ENCODE data around the gene BACH2.
"Not testable (repeated sequence)": the region's sequence is repeated elsewhere in the genome, so short reads cannot be mapped to it uniquely, and the experiment has no call there.

The BACH2 gene

DNA sequence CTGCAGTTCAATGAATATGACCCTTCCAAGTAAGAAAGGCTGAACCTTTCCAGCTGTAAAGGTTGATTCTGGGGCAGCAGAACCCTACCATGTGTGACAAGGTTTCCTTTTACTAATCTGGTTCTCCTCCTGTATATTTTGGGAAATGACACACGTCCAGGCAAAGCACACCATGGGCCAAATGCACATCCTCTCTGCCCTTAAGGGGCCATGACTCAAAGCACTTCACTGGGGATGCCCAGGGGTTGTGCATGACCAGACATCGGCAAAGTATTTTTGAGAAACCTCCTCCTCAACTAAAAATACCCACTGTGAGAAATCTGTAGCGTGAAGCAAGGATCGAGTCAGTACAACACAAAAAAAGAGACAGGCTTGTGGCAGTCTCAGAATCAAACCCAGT is 174.7 kb downstream of the BACH2 start:
- no peak for DNase-seq

GRCh38 chr6:90120327-90120726 is 176.3 kb downstream of the BACH2 start:
- no peak for DNase-seq

DNA sequence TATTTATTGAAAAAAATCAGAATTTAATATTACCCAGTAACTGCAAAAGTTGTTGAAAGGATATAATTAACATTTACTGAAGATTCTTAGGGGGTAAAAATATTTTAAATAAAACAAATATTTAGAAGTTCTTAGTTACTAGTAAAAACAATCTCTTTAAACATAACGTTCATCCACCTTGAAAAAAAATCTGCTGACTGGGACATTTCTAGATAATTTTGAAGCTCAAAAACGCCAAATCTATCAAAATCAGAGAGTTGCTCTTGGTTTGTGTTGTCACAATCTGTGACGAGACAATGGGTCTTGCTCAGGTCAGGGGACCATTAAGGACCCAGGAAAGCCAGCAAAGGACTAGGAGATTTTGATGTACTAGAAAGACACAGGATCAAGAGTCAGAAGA is 177.0 kb downstream of the BACH2 start:
- DNase-seq = no peak

GRCh38 chr6:90118581-90118980 is 178.1 kb downstream of the BACH2 start:
- no peak for DNase-seq

GRCh38 chr6:90118069-90118468 is 178.6 kb downstream of the BACH2 start:
- no peak for DNase-seq

GRCh38 chr6:90116126-90116525 is 180.5 kb downstream of the BACH2 start:
- not testable (repeated sequence) for DNase-seq

DNA sequence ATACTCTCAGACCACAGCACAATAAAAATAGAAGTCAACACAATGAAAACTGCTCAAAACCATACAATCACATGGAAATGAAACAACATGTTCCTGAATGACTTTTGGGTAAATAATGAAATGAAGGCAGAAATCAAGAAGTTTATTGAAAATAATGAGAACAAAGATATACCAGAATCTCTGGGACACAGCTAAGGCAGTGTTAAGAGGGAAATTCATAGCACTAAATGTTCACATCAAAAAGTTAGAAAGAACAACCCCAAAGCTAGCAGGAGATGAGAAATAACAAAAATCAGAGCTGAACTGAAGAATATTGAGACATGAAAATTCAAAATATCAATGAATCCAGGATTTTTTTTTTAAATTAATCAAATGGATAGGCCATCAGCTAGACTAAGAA is 183.3 kb downstream of the BACH2 start:
- no peak for DNase-seq

DNA sequence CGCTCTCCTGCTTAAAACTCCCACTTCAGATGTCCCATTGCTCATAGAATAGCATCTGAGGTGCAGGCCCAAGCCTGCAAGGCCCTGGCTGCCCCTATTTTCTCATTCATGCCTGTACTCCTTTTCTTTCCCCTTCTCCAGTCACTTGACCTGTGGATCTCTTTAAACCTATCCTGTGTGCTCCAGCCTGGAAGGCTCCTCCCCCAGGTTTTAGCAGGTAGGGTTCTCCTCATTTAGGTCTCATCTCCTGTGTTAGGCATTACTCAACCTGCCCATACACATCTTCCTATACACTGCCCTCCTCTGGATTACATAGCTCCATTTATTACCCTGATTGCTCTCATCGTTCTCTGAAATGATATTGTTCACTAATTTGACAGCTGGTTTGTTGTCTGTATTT is 185.3 kb downstream of the BACH2 start:
- no peak for DNase-seq

- no peak for DNase-seq
These were observed 185.7 kb downstream of the BACH2 start for GRCh38 chr6:90110971-90111370.

GRCh38 chr6:90109141-90109540 is 187.5 kb downstream of the BACH2 start:
- DNase-seq = no peak

- DNase-seq = no peak
These were observed 188.8 kb downstream of the BACH2 start for GRCh38 chr6:90107771-90108282.

GRCh38 chr6:90107371-90107770 is 189.3 kb downstream of the BACH2 start:
- DNase-seq = no peak

DNA sequence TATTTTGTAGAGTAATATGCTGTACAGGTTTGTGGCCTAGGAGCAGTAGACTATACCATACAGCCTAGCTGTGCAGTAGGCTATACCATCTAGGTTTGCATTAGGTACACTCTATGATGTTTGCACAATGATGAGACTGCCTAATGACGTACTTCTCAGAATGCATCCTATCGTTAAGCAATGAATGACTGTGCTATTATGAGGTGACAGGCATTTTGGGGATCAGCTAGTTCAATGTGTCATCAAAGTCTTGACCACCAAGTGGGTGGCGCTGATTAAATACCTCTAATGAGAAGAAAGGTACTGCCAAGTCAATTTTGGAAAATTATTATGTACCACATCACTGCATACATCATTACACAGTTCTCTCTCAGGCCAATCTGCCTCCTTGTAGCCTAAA is 190.2 kb downstream of the BACH2 start:
- DNase-seq = no peak

GRCh38 chr6:90105506-90106170 is 191.0 kb downstream of the BACH2 start:
- DNase-seq = no peak

GRCh38 chr6:90103056-90103800 is 193.4 kb downstream of the BACH2 start:
- no peak for DNase-seq

DNA sequence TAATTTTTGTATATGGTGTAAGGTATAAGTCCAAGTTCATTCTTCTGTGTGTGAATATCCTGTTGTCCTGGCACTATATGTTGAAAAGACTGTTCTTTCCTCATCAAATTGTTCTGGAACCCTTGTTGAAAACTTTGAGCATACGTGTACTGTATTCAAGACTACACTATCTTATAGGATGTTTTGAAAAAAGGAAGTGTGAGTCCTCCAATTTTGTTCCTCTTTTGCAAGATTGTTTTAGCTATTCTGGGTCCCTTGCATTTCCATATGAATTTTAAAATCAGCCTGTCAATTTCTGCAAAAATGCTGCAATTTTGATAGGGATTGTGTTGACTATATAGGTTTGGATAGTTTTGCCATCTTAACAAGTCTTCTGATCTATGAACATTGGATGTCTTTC is 195.2 kb downstream of the BACH2 start:
- no peak for DNase-seq

- DNase-seq = no peak
These were observed 196.5 kb downstream of the BACH2 start for GRCh38 chr6:90100059-90100665.

- no peak for DNase-seq
These were observed 198.0 kb downstream of the BACH2 start for GRCh38 chr6:90098627-90099026.

- peak; percentile 17 for DNase-seq
These were observed 198.6 kb downstream of the BACH2 start for GRCh38 chr6:90098001-90098531.

- DNase-seq = no peak
These were observed 199.3 kb downstream of the BACH2 start for GRCh38 chr6:90097356-90097755.

DNA sequence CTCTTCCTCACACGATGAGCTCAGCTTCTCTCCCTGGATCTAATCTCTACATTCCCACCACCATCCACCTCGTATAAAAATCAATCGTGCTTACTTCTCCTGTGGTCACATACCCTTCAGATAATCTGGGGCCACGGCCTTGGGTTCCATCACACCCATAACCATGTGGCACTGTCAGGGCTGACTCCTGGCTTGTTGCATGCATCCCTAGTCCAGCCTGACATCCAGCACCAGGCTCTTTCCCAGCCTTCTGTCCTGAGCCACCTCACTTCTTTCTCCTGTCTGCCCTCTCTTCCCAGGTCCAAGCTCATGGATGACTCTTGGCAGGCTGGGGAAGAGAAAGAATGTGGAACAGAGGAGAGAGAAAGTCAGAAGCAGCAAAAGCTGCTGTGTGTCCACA is 199.8 kb downstream of the BACH2 start:
- DNase-seq = no peak

GRCh38 chr6:90095788-90096187 is 200.9 kb downstream of the BACH2 start:
- DNase-seq = no peak

DNA sequence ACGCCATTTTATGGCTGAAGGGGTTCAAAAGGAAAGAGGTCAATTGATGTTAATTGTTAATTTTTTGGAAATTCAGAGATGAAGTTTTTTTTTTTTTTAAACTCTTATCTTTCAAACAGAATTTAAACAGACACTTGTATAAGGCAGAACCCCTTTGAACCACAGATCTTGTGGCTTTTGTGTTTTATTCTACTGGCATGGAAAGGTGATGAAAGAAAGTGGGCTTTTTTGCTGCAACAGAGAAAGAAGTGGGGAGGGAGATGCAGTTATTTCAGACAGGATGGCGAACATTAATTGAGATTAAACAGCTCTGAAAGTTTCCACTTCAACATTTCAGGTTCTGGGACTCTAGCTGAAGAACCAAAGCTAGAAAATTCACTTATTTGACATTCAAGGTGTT is 201.5 kb downstream of the BACH2 start:
- no peak for DNase-seq
